Measurements from ENCODE around the gene MAPK1.
"Not testable (repeated sequence)": the region's sequence is repeated elsewhere in the genome, so short reads cannot be mapped to it uniquely, and the experiment has no call there.

The MAPK1 gene

DNA sequence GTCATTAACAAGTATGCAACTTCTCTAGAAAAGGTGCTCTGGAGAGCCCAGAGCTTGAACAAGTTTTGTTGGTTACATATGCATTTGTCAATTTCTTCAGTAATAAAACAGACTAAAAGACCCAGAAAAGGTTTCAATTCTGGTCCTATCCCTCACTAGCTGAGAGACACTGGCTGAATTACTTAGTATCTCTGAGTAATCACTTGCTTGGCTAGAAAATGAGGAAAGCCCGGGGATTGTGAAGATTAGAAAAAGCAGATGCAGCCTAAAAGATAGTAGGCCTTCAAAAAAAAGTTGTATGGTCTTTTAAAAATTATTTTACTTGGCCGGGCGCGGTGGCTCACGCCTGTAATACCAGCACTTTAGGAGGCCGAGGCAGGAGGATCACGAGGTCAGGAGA, 41.2 kb downstream of the MAPK1 start:
- Histone ChIP-seq H3K4me1 (ENCODE audit: insufficient read depth, low read length) (no peaks in the 10 kb centered on the region), H3K36me3 (ENCODE audit: insufficient read depth, low read length) (no peaks in the 10 kb centered on the region), H3K9me3 (ENCODE audit: control insufficient read depth, insufficient read depth, low read length) (no peaks in the 10 kb centered on the region), H3K9ac (ENCODE audit: low read depth, low read length) (no peak overlapping the region)

DNA sequence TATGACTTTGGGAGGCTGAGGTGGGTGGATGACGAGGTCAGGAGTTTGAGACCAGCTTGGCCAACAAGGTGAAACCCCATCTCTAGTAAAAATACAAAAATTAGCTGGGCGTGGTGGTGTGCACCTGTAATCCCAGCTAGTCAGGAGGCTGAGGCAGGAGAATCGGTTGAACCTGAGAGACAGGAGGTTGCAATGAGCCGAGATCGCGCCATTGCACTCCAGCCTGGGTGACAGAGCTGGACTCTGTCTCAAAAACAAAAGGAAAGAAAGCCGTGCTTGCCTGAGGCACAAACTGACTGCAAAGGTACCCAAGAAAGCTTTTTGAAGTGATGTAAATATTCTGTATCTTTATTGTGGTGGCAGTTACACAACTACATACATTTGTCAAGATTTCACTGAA, 42.5 kb downstream of the MAPK1 start:
- not testable (repeated sequence) for H3K36me3 ChIP-seq (ENCODE audit: insufficient read depth, low read length); H3K9ac ChIP-seq (ENCODE audit: low read depth, low read length); H3K4me1 ChIP-seq (ENCODE audit: insufficient read depth, low read length); H3K9me3 ChIP-seq (ENCODE audit: control insufficient read depth, insufficient read depth, low read length)

DNA sequence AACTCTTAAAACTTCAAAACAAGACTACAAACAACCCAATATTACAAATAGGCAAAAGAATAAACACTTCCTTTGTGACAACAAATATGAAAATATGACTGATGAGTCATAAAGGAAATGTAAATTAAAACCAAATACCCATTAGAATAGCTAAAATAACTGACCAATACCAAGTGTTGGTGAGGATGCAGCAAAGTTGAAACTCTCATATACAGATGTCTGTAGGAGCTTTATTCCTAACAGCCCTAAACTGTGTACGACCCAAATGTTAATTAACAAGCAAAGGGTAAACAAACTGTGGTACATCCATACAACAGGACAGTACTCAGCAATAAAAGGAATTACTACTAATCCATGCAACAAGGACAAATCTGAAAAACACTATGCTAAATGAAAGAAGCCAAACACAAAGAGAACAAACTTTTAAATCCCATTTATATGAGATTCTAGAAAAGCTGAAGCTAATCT, 43.0 kb downstream of the MAPK1 start:
- Histone ChIP-seq H3K9me3 (ENCODE audit: control insufficient read depth, insufficient read depth, low read length) (no peaks in the 10 kb centered on the region), H3K9ac (ENCODE audit: low read depth, low read length) (no peak overlapping the region), H3K4me1 (ENCODE audit: insufficient read depth, low read length) (0 out of 2 replicates have a peak, but pooled peaks cover under 1% of the 10 kb centered on the region), H3K36me3 (ENCODE audit: insufficient read depth, low read length) (no peaks in the 10 kb centered on the region)

DNA sequence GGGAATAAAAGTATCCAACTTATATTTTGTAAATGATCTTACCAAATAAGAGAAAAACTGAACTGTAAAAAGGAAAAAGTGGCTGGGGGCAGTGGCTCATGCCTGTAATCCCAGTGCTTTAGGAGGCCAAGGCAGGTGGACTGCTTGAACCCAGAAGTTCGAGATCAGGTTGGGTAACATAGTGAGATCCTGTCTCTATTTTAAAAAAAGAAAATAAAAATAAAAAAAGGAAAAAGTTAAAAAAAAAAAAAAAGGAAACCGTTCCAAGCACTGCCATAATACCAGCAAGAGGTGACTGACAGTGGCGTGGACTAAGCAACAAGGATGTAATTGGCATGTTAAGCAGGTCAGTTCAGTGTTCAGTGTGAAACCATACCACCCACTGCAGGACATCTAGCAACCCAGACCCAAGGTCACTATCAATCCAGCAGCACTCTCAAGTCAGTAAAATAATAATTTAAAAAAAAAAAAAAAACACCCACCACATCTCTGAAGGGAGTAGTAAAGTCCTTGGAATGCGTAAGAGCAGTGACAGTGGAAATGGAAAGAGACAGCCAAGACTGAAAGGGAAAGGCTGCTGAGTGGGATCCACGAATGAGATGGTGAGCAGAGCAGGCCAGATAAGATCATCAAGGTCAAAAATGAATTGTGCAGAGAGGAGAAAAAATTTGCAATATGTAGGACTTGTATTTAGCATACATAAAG, 43.6 kb downstream of the MAPK1 start:
- Histone ChIP-seq H3K36me3 (ENCODE audit: insufficient read depth, low read length) (no peaks in the 10 kb centered on the region), H3K4me1 (ENCODE audit: insufficient read depth, low read length) (peaks cover 6% of the 10 kb centered on the region), H3K9ac (ENCODE audit: low read depth, low read length) (no peak overlapping the region), H3K9me3 (ENCODE audit: control insufficient read depth, insufficient read depth, low read length) (no peaks in the 10 kb centered on the region)

DNA sequence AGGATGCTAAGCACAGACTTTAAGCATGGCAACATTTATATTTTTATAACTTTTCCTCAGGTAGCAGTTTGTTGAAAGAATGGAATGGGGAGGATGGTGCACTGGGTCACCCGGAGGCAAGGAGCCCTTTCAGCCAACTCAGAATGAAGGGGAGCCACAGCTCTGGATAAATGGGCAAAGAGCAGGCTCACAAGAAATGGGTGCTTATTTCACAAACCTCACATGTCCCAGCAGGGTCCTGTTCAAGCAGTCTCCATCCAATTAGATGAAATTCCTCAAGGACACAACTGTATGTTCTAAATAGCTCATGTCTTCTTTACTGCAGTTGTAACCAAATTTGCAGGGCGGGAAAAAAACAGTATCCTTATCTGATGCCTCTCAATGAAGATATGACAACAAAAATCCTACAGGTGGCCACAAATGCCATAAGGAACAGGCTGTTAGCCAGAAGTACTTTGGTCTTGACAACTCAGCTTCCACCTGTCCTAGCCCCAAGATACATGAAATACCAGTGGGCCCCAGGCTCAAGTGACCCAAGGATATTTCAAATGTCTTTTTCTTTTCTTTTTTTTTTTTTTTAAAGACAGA, 48.2 kb downstream of the MAPK1 start:
- Histone ChIP-seq H3K9me3 (ENCODE audit: control insufficient read depth, insufficient read depth, low read length) (no peaks in the 10 kb centered on the region), H3K9ac (ENCODE audit: low read depth, low read length) (no peak overlapping the region), H3K4me1 (ENCODE audit: insufficient read depth, low read length) (peaks cover 12% of the 10 kb centered on the region), H3K36me3 (ENCODE audit: insufficient read depth, low read length) (no peaks in the 10 kb centered on the region)

DNA sequence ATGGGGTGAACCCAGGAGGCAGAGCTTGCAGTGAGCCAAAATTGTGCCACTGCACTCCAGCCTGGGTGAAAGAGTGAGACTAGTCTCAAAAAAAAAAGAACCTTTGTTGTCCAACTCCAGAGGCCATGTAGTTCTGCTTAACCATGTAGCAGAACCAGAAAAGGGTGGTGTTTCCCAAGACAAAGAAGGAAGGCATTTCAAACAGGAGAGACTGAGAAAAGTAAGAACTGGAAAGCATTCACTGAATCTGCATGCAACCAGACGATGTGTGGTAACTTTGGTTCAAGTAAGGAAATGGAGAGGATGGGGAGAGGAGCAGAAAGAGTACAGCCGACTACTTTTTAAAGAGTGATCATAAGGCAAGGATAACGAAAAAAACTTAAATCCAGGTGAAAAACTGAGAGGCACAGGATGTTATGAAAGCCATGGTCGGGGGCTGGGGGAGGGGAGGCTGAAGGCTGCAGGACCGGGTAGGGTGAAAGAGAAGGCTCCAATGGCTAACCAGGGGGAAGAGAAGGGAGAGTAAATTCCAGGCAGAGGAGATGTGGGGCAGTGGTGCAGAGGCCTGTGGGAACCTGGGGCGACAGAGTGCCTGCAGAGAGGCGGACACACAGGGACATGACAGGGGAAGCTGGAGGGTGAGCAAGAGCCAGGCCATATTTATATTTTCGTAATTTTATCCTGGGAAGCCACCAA, 48.8 kb downstream of the MAPK1 start:
- Histone ChIP-seq H3K36me3 (ENCODE audit: insufficient read depth, low read length) (no peaks in the 10 kb centered on the region), H3K4me1 (ENCODE audit: insufficient read depth, low read length) (peaks cover 12% of the 10 kb centered on the region), H3K9ac (ENCODE audit: low read depth, low read length) (no peak overlapping the region; the same call in 1 of the 2 replicates), H3K9me3 (ENCODE audit: control insufficient read depth, insufficient read depth, low read length) (no peaks in the 10 kb centered on the region)

DNA sequence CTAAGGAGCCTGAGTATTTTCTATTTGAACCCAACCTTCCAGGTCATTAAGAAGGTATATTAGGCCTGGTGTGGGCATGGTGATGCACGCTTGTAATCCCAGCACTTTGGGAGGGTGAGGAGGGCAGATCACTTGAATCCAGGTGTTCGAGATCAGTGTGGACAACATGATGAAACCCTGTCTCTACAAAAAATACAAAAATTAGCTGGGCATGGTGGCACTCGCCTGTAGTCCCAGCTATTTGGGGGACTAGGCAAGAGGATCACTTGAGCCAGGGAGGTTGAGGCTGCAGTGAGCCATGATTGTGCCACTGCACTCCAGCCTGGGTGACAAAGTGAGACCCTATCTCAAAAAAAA, 50.0 kb downstream of the MAPK1 start:
- not testable (repeated sequence) for H3K9me3 ChIP-seq (ENCODE audit: control insufficient read depth, insufficient read depth, low read length); H3K9ac ChIP-seq (ENCODE audit: low read depth, low read length); H3K36me3 ChIP-seq (ENCODE audit: insufficient read depth, low read length)
- H3K4me1 ChIP-seq (ENCODE audit: insufficient read depth, low read length): peaks cover 12% of the 10 kb centered on the region

DNA sequence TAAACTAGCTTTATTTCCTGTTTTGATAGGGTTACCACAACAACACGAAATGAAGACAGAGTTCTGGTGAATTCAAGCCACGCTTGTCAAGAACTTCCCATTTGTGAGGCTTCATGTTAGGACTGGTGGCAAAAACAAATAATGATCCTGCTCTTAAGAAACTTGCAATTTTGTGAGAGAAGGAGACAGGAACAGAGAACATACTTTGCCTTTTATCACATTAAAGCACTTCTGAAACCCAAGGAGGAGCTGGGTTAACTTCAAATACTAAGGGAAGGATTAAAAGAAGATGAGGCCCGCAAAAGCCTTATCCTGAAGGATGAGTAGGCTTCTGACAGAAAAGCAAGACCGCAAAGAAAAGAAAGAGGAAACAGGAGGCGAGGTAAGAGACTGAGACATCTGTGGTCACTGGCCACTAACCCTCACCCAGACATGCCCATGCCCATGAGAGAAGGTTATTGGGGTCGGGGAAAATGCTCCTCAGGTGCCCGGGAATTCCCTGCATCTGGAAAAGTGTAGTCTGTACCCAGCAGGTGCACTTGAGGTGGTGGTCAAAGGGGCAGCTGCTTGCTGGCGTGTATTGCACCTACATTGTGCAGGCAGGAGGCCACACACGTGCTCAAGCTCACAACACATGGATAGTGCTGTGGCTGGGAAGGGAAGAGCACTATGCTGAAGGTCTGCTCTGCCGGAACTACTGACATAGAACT, 50.5 kb downstream of the MAPK1 start:
- Histone ChIP-seq H3K36me3 (ENCODE audit: insufficient read depth, low read length) (no peaks in the 10 kb centered on the region), H3K9me3 (ENCODE audit: control insufficient read depth, insufficient read depth, low read length) (0 out of 2 replicates have a peak, but pooled peaks cover 2% of the 10 kb centered on the region), H3K9ac (ENCODE audit: low read depth, low read length) (no peak overlapping the region), H3K4me1 (ENCODE audit: insufficient read depth, low read length) (peaks cover 12% of the 10 kb centered on the region)

DNA sequence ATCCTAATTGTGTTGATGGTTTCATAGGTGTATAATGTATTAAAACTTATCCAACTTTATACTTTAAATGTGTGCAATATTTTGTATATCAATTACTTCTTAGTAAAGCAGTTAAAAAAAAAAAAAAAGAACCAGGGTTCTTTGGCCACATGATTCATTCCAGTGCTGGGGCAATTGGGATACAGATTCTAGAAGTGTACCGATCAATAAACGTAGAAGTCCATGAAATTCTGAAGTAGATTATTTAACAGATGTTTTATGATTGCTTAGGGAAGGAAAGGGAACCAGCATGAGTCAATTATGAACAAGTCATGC, 51.0 kb downstream of the MAPK1 start:
- Histone ChIP-seq H3K9ac (ENCODE audit: low read depth, low read length) (no peak overlapping the region), H3K9me3 (ENCODE audit: control insufficient read depth, insufficient read depth, low read length) (0 out of 2 replicates have a peak, but pooled peaks cover 2% of the 10 kb centered on the region), H3K4me1 (ENCODE audit: insufficient read depth, low read length) (peaks cover 12% of the 10 kb centered on the region), H3K36me3 (ENCODE audit: insufficient read depth, low read length) (no peaks in the 10 kb centered on the region)

DNA sequence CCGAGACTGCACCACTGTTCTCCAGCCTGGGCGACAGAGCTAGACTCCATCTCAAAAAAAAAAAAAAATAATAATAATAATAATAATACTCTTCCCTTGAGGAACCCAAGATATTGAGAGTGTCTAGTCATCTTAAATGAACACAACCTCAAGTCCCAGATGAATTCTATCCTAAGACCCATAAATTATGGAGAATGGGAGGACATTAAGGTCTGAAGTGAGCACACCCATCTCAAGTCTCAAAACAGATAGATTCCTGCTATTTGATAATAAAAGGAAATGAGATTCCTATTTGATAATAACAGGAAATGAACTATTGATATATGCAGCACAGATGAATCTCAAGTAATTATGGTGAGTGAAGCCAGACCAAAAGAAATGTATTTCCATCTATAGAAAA, 51.5 kb downstream of the MAPK1 start:
- Histone ChIP-seq H3K36me3 (ENCODE audit: insufficient read depth, low read length) (no peaks in the 10 kb centered on the region), H3K9me3 (ENCODE audit: control insufficient read depth, insufficient read depth, low read length) (0 out of 2 replicates have a peak, but pooled peaks cover 2% of the 10 kb centered on the region), H3K4me1 (ENCODE audit: insufficient read depth, low read length) (peaks cover 12% of the 10 kb centered on the region), H3K9ac (ENCODE audit: low read depth, low read length) (no peak overlapping the region)

DNA sequence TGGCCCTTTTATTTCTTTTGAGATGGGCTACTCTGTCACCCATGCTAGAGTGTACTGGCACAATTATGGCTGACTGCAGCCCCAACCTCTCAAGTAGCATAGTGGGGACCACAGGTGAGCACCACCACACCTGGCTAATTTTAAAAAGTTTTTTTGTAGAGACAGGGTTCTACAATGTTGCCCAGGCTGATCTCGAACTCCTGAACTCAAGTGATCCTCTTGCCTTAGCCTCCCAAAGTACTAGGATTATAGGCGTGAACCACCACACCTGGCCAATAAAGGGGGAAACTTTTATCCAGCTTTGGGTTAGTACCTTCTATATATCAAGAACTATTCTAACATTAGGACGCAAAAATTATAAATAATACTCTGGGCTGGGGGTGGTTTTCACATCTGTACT, 52.1 kb downstream of the MAPK1 start:
- peaks cover 12% of the 10 kb centered on the region for H3K4me1 ChIP-seq (ENCODE audit: insufficient read depth, low read length)
- no peaks in the 10 kb centered on the region for H3K36me3 ChIP-seq (ENCODE audit: insufficient read depth, low read length)
- 0 out of 2 replicates have a peak, but pooled peaks cover 2% of the 10 kb centered on the region for H3K9me3 ChIP-seq (ENCODE audit: control insufficient read depth, insufficient read depth, low read length)
- no peak overlapping the region for H3K9ac ChIP-seq (ENCODE audit: low read depth, low read length)

DNA sequence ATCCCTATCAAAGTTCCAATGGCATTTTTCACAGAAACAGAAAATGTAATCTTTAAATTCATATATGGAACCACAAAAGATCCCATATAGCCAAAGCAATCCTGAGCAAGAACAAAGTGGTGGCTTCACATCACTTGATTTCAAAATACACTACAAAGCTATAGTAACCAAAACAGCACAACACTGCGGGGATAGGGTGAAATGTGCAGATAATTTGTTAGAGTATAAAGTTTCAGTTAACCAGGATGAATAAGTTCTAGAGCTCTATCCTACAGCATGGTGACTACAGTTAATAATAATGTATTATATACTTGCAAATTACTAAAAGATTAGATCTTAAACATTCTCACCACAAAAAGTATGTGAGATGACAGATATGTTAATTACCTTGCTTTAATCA, 55.5 kb downstream of the MAPK1 start:
- Histone ChIP-seq H3K36me3 (ENCODE audit: insufficient read depth, low read length) (peaks cover 4% of the 10 kb centered on the region), H3K9ac (ENCODE audit: low read depth, low read length) (no peak overlapping the region), H3K9me3 (ENCODE audit: control insufficient read depth, insufficient read depth, low read length) (0 out of 2 replicates have a peak, but pooled peaks cover 2% of the 10 kb centered on the region)

DNA sequence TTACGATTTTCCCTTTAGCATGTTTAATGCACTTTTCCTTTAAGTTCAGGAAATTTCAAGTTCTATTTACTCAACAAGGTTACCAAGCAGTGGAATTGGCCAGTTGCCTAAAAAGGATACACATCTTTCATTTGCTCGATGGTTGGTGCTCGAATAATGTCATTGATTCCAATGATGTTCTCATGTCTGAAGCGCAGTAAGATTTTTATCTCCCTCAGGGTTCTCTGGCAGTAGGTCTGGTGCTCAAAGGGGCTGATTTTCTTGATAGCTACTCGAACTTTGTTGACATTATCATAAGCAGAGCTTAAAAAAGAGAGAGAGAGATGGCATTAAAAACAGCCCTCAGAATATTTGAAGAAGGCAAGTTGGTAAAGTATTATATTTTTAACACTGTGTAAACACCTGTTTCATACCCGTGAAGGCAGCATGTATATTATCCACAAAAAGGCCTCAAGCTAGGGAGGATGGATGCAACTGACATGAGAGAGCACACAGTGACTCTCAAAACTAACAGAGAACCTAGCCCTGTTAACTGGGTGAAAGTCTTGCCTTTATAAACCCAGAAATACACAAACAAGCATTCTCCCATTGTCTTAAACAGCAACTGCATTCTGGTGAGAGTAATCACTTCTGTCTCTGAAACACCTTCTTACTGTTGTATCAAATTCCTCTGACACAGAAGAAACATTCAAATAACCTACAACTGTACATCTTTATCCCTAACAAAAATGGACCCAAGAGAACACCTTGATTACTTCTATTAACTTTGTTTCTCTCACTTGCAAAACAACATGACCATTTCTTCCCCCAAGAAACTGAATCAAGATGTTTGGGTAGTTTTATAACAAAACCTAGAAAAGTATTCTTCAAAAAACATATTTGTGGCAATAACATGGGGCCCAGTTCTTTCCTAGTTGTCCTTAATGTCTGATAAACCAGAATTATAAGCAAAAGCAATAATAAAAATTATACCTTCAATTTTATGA, 59.6 kb downstream of the MAPK1 start:
- H3K36me3 ChIP-seq (ENCODE audit: insufficient read depth, low read length): peaks cover 12% of the 10 kb centered on the region
- 0 out of 2 replicates have a peak, but pooled peaks cover 2% of the 10 kb centered on the region for H3K9me3 ChIP-seq (ENCODE audit: control insufficient read depth, insufficient read depth, low read length)
- H3K9ac ChIP-seq (ENCODE audit: low read depth, low read length): no peak overlapping the region

More for the DNA sequence above, 55.5 kb downstream of the MAPK1 start:
- no peaks in the 10 kb centered on the region for H3K4me1 ChIP-seq (ENCODE audit: insufficient read depth, low read length)

More for the DNA sequence above, 59.6 kb downstream of the MAPK1 start:
- no peaks in the 10 kb centered on the region for H3K4me1 ChIP-seq (ENCODE audit: insufficient read depth, low read length)
